Measurements from ENCODE around the gene VCX3A.
"Not testable (repeated sequence)": the region's sequence is repeated elsewhere in the genome, so short reads cannot be mapped to it uniquely, and the experiment has no call there.

VCX3A gene

GRCh38 chrX:6535018-6535417, at the start of gene VCX3A:
Gene VCX3A, minus strand, starts transcription at chrX:6535118. Its CDS starts 621 bp downstream, at chrX:6534497.
- H3K27ac Mint-ChIP-seq (ENCODE audit: low read depth); H3K4me3 Mint-ChIP-seq; H3K27me3 Mint-ChIP-seq; H3K4me1 Mint-ChIP-seq; H3K36me3 Mint-ChIP-seq (ENCODE audit: insufficient read depth); DNase-seq (ENCODE audit: low spot score in 2 of 2); ATAC-seq (replicated peaks; ENCODE audit: extremely low read depth, poor library complexity, severe bottlenecking); H3K9me3 Mint-ChIP-seq: not testable (repeated sequence)

GRCh38 chrX:6574762-6575161, 39.8 kb upstream of the VCX3A start:
- Mint-ChIP-seq H3K36me3 (ENCODE audit: insufficient read depth) (no peaks in the 10 kb centered on the region), H3K9me3 (no peaks in the 10 kb centered on the region), H3K27ac (ENCODE audit: low read depth) (no peak overlapping the region), H3K4me1 (no peaks in the 10 kb centered on the region), H3K27me3 (no peaks in the 10 kb centered on the region), H3K4me3 (no peak overlapping the region)
- DNase-seq (ENCODE audit: low spot score in 2 of 2) (no peak), ATAC-seq (replicated peaks; ENCODE audit: extremely low read depth, poor library complexity, severe bottlenecking) (no peak)

GRCh38 chrX:6568031-6568430, 33.1 kb upstream of the VCX3A start:
- Mint-ChIP-seq H3K36me3 (ENCODE audit: insufficient read depth) (no peaks in the 10 kb centered on the region), H3K27me3 (no peaks in the 10 kb centered on the region), H3K27ac (ENCODE audit: low read depth) (no peak overlapping the region), H3K4me1 (no peaks in the 10 kb centered on the region), H3K4me3 (no peak overlapping the region), H3K9me3 (no peaks in the 10 kb centered on the region)
- ATAC-seq (replicated peaks; ENCODE audit: extremely low read depth, poor library complexity, severe bottlenecking) = no peak
- DNase-seq (ENCODE audit: low spot score in 2 of 2) = no peak

DNA sequence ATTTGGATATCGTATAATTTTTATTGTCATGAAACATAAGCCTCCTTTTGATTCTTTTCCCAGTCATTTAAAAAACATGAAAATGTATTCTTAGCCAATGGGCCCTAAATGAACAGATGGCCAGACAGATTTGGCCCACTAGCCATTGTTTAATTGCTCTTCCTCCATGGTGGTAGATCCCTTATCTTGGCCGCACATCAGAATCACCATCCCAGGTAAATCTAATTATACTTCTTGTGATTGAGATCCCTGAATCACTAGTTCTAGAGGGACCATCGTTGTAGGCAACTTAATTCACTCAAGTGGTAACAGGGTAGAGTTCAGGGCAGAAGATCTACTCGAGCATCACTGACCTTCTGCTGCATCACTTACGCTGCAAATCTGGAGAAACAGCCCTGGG, 24.1 kb upstream of the VCX3A start:
- DNase-seq (ENCODE audit: low spot score in 2 of 2) = no peak
- Mint-ChIP-seq H3K36me3 (ENCODE audit: insufficient read depth) (no peaks in the 10 kb centered on the region), H3K4me3 (no peak overlapping the region), H3K4me1 (no peaks in the 10 kb centered on the region), H3K27ac (ENCODE audit: low read depth) (no peak overlapping the region), H3K9me3 (no peaks in the 10 kb centered on the region), H3K27me3 (no peaks in the 10 kb centered on the region)
- ATAC-seq (replicated peaks; ENCODE audit: extremely low read depth, poor library complexity, severe bottlenecking) = no peak

GRCh38 chrX:6557690-6558089, 22.8 kb upstream of the VCX3A start:
- Mint-ChIP-seq H3K36me3 (ENCODE audit: insufficient read depth) (no peaks in the 10 kb centered on the region), H3K27ac (ENCODE audit: low read depth) (no peak overlapping the region), H3K27me3 (no peaks in the 10 kb centered on the region), H3K4me1 (no peaks in the 10 kb centered on the region), H3K9me3 (peaks cover 4% of the 10 kb centered on the region), H3K4me3 (no peak overlapping the region)
- DNase-seq (ENCODE audit: low spot score in 2 of 2) (no peak), ATAC-seq (replicated peaks; ENCODE audit: extremely low read depth, poor library complexity, severe bottlenecking) (no peak)

GRCh38 chrX:6550999-6551398, 16.1 kb upstream of the VCX3A start:
- Mint-ChIP-seq H3K4me1 (no peaks in the 10 kb centered on the region), H3K27me3 (no peaks in the 10 kb centered on the region), H3K27ac (ENCODE audit: low read depth) (no peak overlapping the region), H3K9me3 (peaks cover 8% of the 10 kb centered on the region), H3K36me3 (ENCODE audit: insufficient read depth) (no peaks in the 10 kb centered on the region), H3K4me3 (no peak overlapping the region)
- no peak for ATAC-seq (replicated peaks; ENCODE audit: extremely low read depth, poor library complexity, severe bottlenecking)
- DNase-seq (ENCODE audit: low spot score in 2 of 2) = no peak

DNA sequence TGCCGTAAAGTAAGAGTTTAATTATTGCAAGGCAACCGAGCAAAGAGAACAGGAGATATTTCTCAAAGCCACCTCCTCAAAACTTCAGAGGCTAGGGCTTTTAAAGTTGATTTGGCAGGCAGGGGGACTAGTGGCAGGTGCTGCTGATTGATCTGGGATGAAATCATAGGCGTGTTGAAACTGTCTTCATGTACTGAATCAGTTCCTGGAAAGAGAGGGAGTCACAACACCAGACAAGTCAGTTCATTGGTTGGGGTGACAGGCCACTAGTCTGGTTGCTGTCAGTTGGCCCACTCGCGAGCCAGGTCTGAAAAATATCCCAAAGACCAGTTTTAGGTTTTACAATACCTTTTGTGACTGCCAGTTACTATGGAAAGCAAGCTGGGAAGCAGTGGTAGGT, 10.8 kb upstream of the VCX3A start:
- ATAC-seq (replicated peaks; ENCODE audit: extremely low read depth, poor library complexity, severe bottlenecking) (no peak), DNase-seq (ENCODE audit: low spot score in 2 of 2) (no peak)
- Mint-ChIP-seq H3K36me3 (ENCODE audit: insufficient read depth) (no peaks in the 10 kb centered on the region), H3K27me3 (no peaks in the 10 kb centered on the region), H3K9me3 (no peaks in the 10 kb centered on the region), H3K4me1 (no peaks in the 10 kb centered on the region), H3K4me3 (no peak overlapping the region), H3K27ac (ENCODE audit: low read depth) (no peak overlapping the region)

GRCh38 chrX:6526564-6527136, 8.3 kb downstream of the VCX3A start:
- H3K27ac Mint-ChIP-seq (ENCODE audit: low read depth) = no peak overlapping the region
- DNase-seq (ENCODE audit: low spot score in 2 of 2) = no peak
- no peaks in the 10 kb centered on the region for H3K27me3 Mint-ChIP-seq
- H3K36me3 Mint-ChIP-seq (ENCODE audit: insufficient read depth) = no peaks in the 10 kb centered on the region
- no peaks in the 10 kb centered on the region for H3K9me3 Mint-ChIP-seq
- no peak overlapping the region for H3K4me3 Mint-ChIP-seq
- no peaks in the 10 kb centered on the region for H3K4me1 Mint-ChIP-seq
- ATAC-seq (replicated peaks; ENCODE audit: extremely low read depth, poor library complexity, severe bottlenecking) = no peak

DNA sequence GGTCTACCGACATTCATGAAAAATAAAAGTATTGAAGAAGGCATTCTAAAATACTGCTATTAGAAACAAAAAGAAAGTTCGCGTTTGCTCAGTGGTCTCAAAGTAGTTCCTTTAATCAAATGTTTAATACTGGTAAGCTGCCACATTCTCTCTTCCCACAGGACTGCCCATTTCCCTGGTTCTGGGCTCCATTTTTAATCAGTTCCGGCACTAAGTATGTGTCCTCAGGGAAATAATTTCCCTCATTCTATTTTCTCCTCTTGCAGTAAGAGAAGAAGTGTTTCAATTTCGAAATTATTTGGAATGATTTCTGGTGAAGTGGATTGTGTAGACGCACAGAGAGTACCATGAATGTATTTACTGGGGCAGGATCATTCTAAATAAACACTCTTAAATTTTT, 17.5 kb downstream of the VCX3A start:
- Mint-ChIP-seq H3K4me1 (no peaks in the 10 kb centered on the region), H3K27ac (ENCODE audit: low read depth) (no peak overlapping the region), H3K36me3 (ENCODE audit: insufficient read depth) (no peaks in the 10 kb centered on the region), H3K4me3 (no peak overlapping the region), H3K27me3 (no peaks in the 10 kb centered on the region), H3K9me3 (peaks cover 5% of the 10 kb centered on the region)
- ATAC-seq (replicated peaks; ENCODE audit: extremely low read depth, poor library complexity, severe bottlenecking) (no peak), DNase-seq (ENCODE audit: low spot score in 2 of 2) (no peak)

DNA sequence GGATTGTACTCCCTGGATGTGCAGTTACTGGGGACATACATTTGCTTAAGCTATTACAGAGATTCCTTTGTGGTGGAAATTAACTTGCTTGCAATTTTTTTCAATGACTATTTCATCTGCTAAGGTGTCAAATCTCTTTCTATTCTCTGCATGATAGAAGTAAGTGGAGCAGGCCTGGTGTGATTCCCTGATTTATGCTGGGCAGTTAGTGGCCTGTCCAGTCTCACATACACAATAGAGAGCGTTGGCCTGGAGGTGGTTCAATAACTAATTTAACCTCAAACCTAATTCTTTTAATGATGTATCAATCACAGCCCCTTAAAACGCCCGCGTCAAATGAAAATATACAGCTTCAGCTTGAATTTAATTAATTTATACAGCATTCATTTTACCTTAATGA, 28.5 kb downstream of the VCX3A start:
- Mint-ChIP-seq H3K27ac (ENCODE audit: low read depth) (no peak overlapping the region), H3K27me3 (no peaks in the 10 kb centered on the region), H3K9me3 (no peaks in the 10 kb centered on the region), H3K4me3 (no peak overlapping the region), H3K4me1 (no peaks in the 10 kb centered on the region), H3K36me3 (ENCODE audit: insufficient read depth) (no peaks in the 10 kb centered on the region)
- no peak for DNase-seq (ENCODE audit: low spot score in 2 of 2)
- no peak for ATAC-seq (replicated peaks; ENCODE audit: extremely low read depth, poor library complexity, severe bottlenecking)

DNA sequence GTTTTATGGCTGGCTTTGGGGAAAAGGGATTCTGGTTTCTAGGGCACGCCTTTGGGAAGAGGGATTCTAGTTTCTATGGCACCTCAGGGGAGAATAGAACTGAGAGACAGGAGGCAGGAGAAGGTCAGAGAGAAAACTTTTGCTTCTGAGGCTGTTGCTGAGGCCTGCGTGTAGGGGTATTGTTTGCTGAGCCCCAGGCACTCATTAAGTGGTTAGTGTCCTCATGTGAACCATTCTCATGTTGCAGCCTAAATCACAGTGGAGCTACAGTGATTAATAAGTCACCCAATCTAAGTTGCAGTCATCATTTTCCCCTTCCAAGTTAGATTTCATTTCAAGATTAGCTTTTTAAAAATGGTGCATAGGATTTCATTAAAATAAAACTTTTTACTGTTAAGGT, 29.0 kb downstream of the VCX3A start:
- Mint-ChIP-seq H3K4me1 (no peaks in the 10 kb centered on the region), H3K27ac (ENCODE audit: low read depth) (no peak overlapping the region), H3K9me3 (no peaks in the 10 kb centered on the region), H3K36me3 (ENCODE audit: insufficient read depth) (no peaks in the 10 kb centered on the region), H3K4me3 (no peak overlapping the region), H3K27me3 (no peaks in the 10 kb centered on the region)
- ATAC-seq (replicated peaks; ENCODE audit: extremely low read depth, poor library complexity, severe bottlenecking) (no peak), DNase-seq (ENCODE audit: low spot score in 2 of 2) (no peak)

DNA sequence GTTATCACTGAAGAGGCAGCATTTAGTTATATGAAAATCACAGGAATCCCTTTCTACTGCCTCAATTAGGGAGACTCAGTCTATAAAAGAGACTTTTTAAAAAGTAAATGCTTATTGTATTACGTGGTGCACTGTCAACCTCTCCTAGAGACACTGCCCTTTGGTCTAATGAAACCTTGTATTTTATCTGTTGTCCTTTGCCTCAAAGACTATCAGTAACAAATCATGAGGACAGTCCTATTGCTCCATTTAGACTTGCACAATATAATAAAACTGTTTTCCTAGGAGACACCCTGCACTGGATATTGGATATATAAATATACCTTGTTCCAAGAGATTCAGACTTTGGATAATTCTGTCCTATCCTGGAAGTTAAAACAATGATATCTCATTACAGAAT, 34.2 kb downstream of the VCX3A start:
- no peaks in the 10 kb centered on the region for H3K9me3 Mint-ChIP-seq
- H3K36me3 Mint-ChIP-seq (ENCODE audit: insufficient read depth) = no peaks in the 10 kb centered on the region
- H3K27ac Mint-ChIP-seq (ENCODE audit: low read depth) = no peak overlapping the region
- H3K27me3 Mint-ChIP-seq = no peaks in the 10 kb centered on the region
- no peak for DNase-seq (ENCODE audit: low spot score in 2 of 2)
- no peak for ATAC-seq (replicated peaks; ENCODE audit: extremely low read depth, poor library complexity, severe bottlenecking)
- H3K4me1 Mint-ChIP-seq = no peaks in the 10 kb centered on the region
- no peak overlapping the region for H3K4me3 Mint-ChIP-seq

DNA sequence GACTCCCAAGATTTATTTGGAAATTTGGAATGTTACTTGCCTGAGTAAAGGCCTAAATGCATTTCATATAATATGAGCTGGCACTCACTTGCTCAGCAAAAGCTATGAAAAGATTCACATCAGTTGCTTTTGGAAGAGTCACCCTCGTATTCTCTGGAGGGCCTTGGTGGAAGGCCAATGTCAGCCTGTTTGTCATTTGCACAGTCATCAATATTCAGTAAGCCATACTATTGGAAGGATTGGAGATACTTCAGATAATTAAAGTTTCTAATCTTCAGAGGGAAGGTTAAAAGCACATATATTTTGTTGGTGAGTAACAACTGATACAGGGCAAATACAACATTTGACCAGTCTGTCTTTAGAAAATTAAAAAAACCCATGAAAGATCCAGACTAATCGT, 36.6 kb downstream of the VCX3A start:
- no peaks in the 10 kb centered on the region for H3K4me1 Mint-ChIP-seq
- no peaks in the 10 kb centered on the region for H3K36me3 Mint-ChIP-seq (ENCODE audit: insufficient read depth)
- no peaks in the 10 kb centered on the region for H3K27me3 Mint-ChIP-seq
- ATAC-seq (replicated peaks; ENCODE audit: extremely low read depth, poor library complexity, severe bottlenecking) (no peak), DNase-seq (ENCODE audit: low spot score in 2 of 2) (no peak)
- no peak overlapping the region for H3K4me3 Mint-ChIP-seq
- no peaks in the 10 kb centered on the region for H3K9me3 Mint-ChIP-seq
- H3K27ac Mint-ChIP-seq (ENCODE audit: low read depth) = no peak overlapping the region

Measured in central memory CD8-positive, alpha-beta T cell (primary cell).